ENCODE measurements around the gene NCOA3.
A peak's percentile ranks its signal among the peaks of the same experiment; 100 is the strongest.
"Not testable (repeated sequence)": the region's sequence is repeated elsewhere in the genome, so short reads cannot be mapped to it uniquely, and the experiment has no call there.

The NCOA3 gene

GRCh38 chr20:47501482-47502270 lies at the start of gene NCOA3:
Gene NCOA3 (plus strand): TSS chr20:47501887. CDS start chr20:47622248, 120,361 bp downstream.
- H3K27me3 Mint-ChIP-seq = no peaks in the 10 kb centered on the region
- H3K27ac Mint-ChIP-seq = peak within 1 kb of the TSS; percentile 98
- peak within 1 kb of the TSS; percentile 97 for H3K4me3 Mint-ChIP-seq
- DNase-seq = peak; percentile 95
- H3K9me3 Mint-ChIP-seq = no peaks in the 10 kb centered on the region
- peaks cover 50% of the 10 kb centered on the region for H3K36me3 Mint-ChIP-seq (ENCODE audit: low read depth)
- peaks cover 56% of the 10 kb centered on the region for H3K4me1 Mint-ChIP-seq (ENCODE audit: low read depth)

- Mint-ChIP-seq H3K9me3 (no peaks in the 10 kb centered on the region), H3K4me3 (no peak overlapping the region), H3K4me1 (ENCODE audit: low read depth) (peaks cover 53% of the 10 kb centered on the region), H3K36me3 (ENCODE audit: low read depth) (no peaks in the 10 kb centered on the region), H3K27ac (peak overlapping the region; percentile 76), H3K27me3 (no peaks in the 10 kb centered on the region)
- no peak for DNase-seq
These were observed 48.9 kb upstream of the NCOA3 start for GRCh38 chr20:47452736-47453161.

- no peaks in the 10 kb centered on the region for H3K27me3 Mint-ChIP-seq
These were observed 48.4 kb upstream of the NCOA3 start for GRCh38 chr20:47453167-47453782.

GRCh38 chr20:47454298-47455132 lies 47.2 kb upstream of the NCOA3 start:
- H3K36me3 Mint-ChIP-seq (ENCODE audit: low read depth) = no peaks in the 10 kb centered on the region
- peaks cover 63% of the 10 kb centered on the region for H3K4me1 Mint-ChIP-seq (ENCODE audit: low read depth)
- no peaks in the 10 kb centered on the region for H3K9me3 Mint-ChIP-seq
- DNase-seq = no peak
- no peaks in the 10 kb centered on the region for H3K27me3 Mint-ChIP-seq
- no peak overlapping the region for H3K27ac Mint-ChIP-seq
- H3K4me3 Mint-ChIP-seq = no peak overlapping the region

More at GRCh38 chr20:47453167-47453782, 48.4 kb upstream of the NCOA3 start:
- H3K36me3 Mint-ChIP-seq (ENCODE audit: low read depth) = no peaks in the 10 kb centered on the region
- H3K4me3 Mint-ChIP-seq = peak overlapping the region; percentile 46
- DNase-seq = peak; percentile 55
- peak overlapping the region; percentile 76 for H3K27ac Mint-ChIP-seq
- no peaks in the 10 kb centered on the region for H3K9me3 Mint-ChIP-seq
- H3K4me1 Mint-ChIP-seq (ENCODE audit: low read depth) = peaks cover 57% of the 10 kb centered on the region

GRCh38 chr20:47455133-47456040 lies 46.3 kb upstream of the NCOA3 start:
- no peaks in the 10 kb centered on the region for H3K9me3 Mint-ChIP-seq
- H3K27ac Mint-ChIP-seq = no peak overlapping the region
- no peak for DNase-seq
- H3K4me3 Mint-ChIP-seq = no peak overlapping the region
- no peaks in the 10 kb centered on the region for H3K36me3 Mint-ChIP-seq (ENCODE audit: low read depth)
- no peaks in the 10 kb centered on the region for H3K27me3 Mint-ChIP-seq
- peaks cover 63% of the 10 kb centered on the region for H3K4me1 Mint-ChIP-seq (ENCODE audit: low read depth)

- H3K9me3 Mint-ChIP-seq = no peaks in the 10 kb centered on the region
- H3K27me3 Mint-ChIP-seq = no peaks in the 10 kb centered on the region
- no peak overlapping the region for H3K27ac Mint-ChIP-seq
- no peaks in the 10 kb centered on the region for H3K36me3 Mint-ChIP-seq (ENCODE audit: low read depth)
- peaks cover 58% of the 10 kb centered on the region for H3K4me1 Mint-ChIP-seq (ENCODE audit: low read depth)
- no peak overlapping the region for H3K4me3 Mint-ChIP-seq
- DNase-seq = no peak
These were observed 45.6 kb upstream of the NCOA3 start for GRCh38 chr20:47456041-47456537.

- Mint-ChIP-seq H3K4me3 (peak overlapping the region; percentile 6), H3K27me3 (no peaks in the 10 kb centered on the region), H3K9me3 (no peaks in the 10 kb centered on the region), H3K4me1 (ENCODE audit: low read depth) (peaks cover 56% of the 10 kb centered on the region), H3K36me3 (ENCODE audit: low read depth) (no peaks in the 10 kb centered on the region), H3K27ac (peak overlapping the region; percentile 93)
- DNase-seq = no peak
These were observed 44.5 kb upstream of the NCOA3 start for GRCh38 chr20:47456952-47457724.

- H3K36me3 Mint-ChIP-seq (ENCODE audit: low read depth); H3K27me3 Mint-ChIP-seq; H3K4me3 Mint-ChIP-seq; H3K9me3 Mint-ChIP-seq; DNase-seq: not testable (repeated sequence)
- H3K4me1 Mint-ChIP-seq (ENCODE audit: low read depth) = peaks cover 45% of the 10 kb centered on the region
- H3K27ac Mint-ChIP-seq = peak overlapping the region; percentile 93
These were observed 43.2 kb upstream of the NCOA3 start for GRCh38 chr20:47458280-47459050.

- H3K27ac Mint-ChIP-seq = no peak overlapping the region
- no peaks in the 10 kb centered on the region for H3K27me3 Mint-ChIP-seq
These were observed 42.2 kb upstream of the NCOA3 start for GRCh38 chr20:47459344-47460073.

GRCh38 chr20:47460761-47461112 lies 41.0 kb upstream of the NCOA3 start:
- H3K4me3 Mint-ChIP-seq; DNase-seq; H3K36me3 Mint-ChIP-seq (ENCODE audit: low read depth); H3K9me3 Mint-ChIP-seq; H3K27ac Mint-ChIP-seq; H3K27me3 Mint-ChIP-seq: not testable (repeated sequence)
- H3K4me1 Mint-ChIP-seq (ENCODE audit: low read depth) = peaks cover 27% of the 10 kb centered on the region

More at GRCh38 chr20:47459344-47460073, 42.2 kb upstream of the NCOA3 start:
- DNase-seq = no peak
- no peaks in the 10 kb centered on the region for H3K36me3 Mint-ChIP-seq (ENCODE audit: low read depth)
- no peaks in the 10 kb centered on the region for H3K9me3 Mint-ChIP-seq
- peaks cover 37% of the 10 kb centered on the region for H3K4me1 Mint-ChIP-seq (ENCODE audit: low read depth)
- no peak overlapping the region for H3K4me3 Mint-ChIP-seq

- H3K27ac Mint-ChIP-seq = no peak overlapping the region
- H3K27me3 Mint-ChIP-seq = no peaks in the 10 kb centered on the region
- no peak for DNase-seq
- H3K9me3 Mint-ChIP-seq = no peaks in the 10 kb centered on the region
- H3K4me3 Mint-ChIP-seq = no peak overlapping the region
- H3K4me1 Mint-ChIP-seq (ENCODE audit: low read depth) = peaks cover 23% of the 10 kb centered on the region
- H3K36me3 Mint-ChIP-seq (ENCODE audit: low read depth) = no peaks in the 10 kb centered on the region
These were observed 40.5 kb upstream of the NCOA3 start for GRCh38 chr20:47461120-47461685.

- not testable (repeated sequence) for H3K36me3 Mint-ChIP-seq (ENCODE audit: low read depth); H3K9me3 Mint-ChIP-seq; H3K4me3 Mint-ChIP-seq; DNase-seq; H3K27me3 Mint-ChIP-seq; H3K27ac Mint-ChIP-seq
- peaks cover 18% of the 10 kb centered on the region for H3K4me1 Mint-ChIP-seq (ENCODE audit: low read depth)
These were observed 39.8 kb upstream of the NCOA3 start for GRCh38 chr20:47461906-47462305.

All from activated T-cell treated with anti-CD3 and anti-CD28 coated beads, Interleukin-2, amount 50 U/mL, for 24 hours (primary cell).